Tibial nerve (tissue), 3 donors: ENCODE measurements around the gene RALBP1.

Source experiments
- POLR2A ChIP-seq, 2 donors: fragments of 450-650 bp; IDR thresholded peaks; one replicate each; pipeline ENCODE4 v1.6.1; 2017; ENCODE audit warnings: antibody characterized with exemption in 2 of 2, mild to moderate bottlenecking in 2 of 2, moderate library complexity in 2 of 2
- TF ChIP-seq, protein P1 (sequence below), 5 experiments: fragments of 200-600 bp in 3 of 5; fragments of 450-650 bp in 2 of 5; sonication (generic) in 3 of 5; IDR thresholded peaks; one replicate each; pipeline ENCODE4 v1.5.1; 2016 to 2019; ENCODE audit warnings: antibody characterized with exemption in 5 of 5, mild to moderate bottlenecking in 3 of 5, moderate library complexity in 2 of 5

DNA sequence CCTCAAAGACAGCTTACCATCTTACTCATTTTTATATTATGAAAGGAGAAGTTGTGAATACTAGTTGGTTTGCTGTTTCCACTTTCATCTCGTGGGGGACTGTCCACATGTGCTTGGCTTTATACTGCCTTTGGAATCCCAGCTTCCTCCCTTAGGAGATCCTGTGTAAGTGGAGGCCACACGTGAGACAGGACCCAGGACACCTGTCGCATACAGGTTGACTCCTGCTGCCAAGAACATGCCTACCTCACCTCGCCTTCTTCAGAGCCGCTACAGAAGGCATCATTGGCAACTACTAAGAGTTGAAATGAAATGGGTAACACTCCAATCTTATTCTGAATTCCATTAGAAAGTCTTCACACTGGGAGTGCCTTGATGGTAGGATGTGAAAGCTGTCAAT, 69.7 kb downstream of the RALBP1 start:
- TF ChIP-seq, protein P1, sequence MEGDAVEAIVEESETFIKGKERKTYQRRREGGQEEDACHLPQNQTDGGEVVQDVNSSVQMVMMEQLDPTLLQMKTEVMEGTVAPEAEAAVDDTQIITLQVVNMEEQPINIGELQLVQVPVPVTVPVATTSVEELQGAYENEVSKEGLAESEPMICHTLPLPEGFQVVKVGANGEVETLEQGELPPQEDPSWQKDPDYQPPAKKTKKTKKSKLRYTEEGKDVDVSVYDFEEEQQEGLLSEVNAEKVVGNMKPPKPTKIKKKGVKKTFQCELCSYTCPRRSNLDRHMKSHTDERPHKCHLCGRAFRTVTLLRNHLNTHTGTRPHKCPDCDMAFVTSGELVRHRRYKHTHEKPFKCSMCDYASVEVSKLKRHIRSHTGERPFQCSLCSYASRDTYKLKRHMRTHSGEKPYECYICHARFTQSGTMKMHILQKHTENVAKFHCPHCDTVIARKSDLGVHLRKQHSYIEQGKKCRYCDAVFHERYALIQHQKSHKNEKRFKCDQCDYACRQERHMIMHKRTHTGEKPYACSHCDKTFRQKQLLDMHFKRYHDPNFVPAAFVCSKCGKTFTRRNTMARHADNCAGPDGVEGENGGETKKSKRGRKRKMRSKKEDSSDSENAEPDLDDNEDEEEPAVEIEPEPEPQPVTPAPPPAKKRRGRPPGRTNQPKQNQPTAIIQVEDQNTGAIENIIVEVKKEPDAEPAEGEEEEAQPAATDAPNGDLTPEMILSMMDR (IDR thresholded peaks at IDR 0.05), result no peak
- TF ChIP-seq POLR2A (IDR thresholded peaks at IDR 0.05), result no peak
